GM12878 (cell line): ENCODE data around the gene TRIM28. TPM values are rescaled to one million over a fixed set of nuclear protein-coding genes. Genes with fewer than 3 reads are reported as not detected.

Source experiments
- ATAC-seq: fragments of 200-7000 bp; cut with Tn5 transposase; 3 replicates; pipeline ENCODE4 v1.9.1; 2020; ENCODE audit warnings: mild to moderate bottlenecking, moderate library complexity
- BruUV-seq: library from RNA; stranded (reverse); fragments of 400-500 nt; replicated peaks from 2 replicates; lab custom pipeline; 2021; lab: Mats Ljungman, UMichigan
- CTCF ChIA-PET: fragments of 300-600 bp; sonication (Branson Sonifier 250); formaldehyde crosslinking; extraction: SDS; loops from one replicate; lab custom pipeline; 2021; ENCODE audit warnings: inconsistent platforms; lab: Yijun Ruan, JAX
- POLR2A ChIA-PET: fragments of 350-600 bp; formaldehyde crosslinking; extraction: SDS; loops from one replicate; lab custom pipeline; 2021; ENCODE audit warnings: inconsistent platforms; lab: Charles Lee
- RAD21 ChIA-PET: fragments of 300-600 bp; sonication (Branson Sonifier 250); formaldehyde crosslinking; loops from one replicate; lab custom pipeline; 2023; ENCODE audit warnings: antibody characterized with exemption; ENCODE audit not compliant: unreplicated experiment; lab: Charles Lee
- SMC1A ChIA-PET: fragments of 300-600 bp; sonication (Branson Sonifier 250); formaldehyde crosslinking; loops from one replicate; lab custom pipeline; 2023; ENCODE audit not compliant: unreplicated experiment, uncharacterized antibody; lab: Charles Lee
- DNase-seq: peaks from one replicate; pipeline ENCODE4 v3.0.0-alpha.2; 2011; ENCODE audit warnings: low read depth, low spot score
- FAIRE-seq: peaks from 3 replicates; lab custom pipeline; 2011; peaks lifted over from hg19 to GRCh38; lab: Jason Lieb, UNC
- H2AFZ ChIP-seq: 2 replicates; pipeline ENCODE4 v1.6.0; 2011; ENCODE audit warnings: low read depth, low read length, control low read depth; ENCODE audit not compliant: control insufficient read depth
- H3K27ac ChIP-seq: 2 replicates; pipeline ENCODE4 v1.5.1; 2011; ENCODE audit warnings: control low read depth; ENCODE audit not compliant: control insufficient read depth, insufficient read depth
- H3K27me3 ChIP-seq, 2 experiments: replicated peaks in 1 of 2; 2 replicates each; pipeline versions ENCODE4 v1.6.0 to v1.6.1; 2011; ENCODE audit warnings: low read length in 1 of 2; ENCODE audit not compliant: control insufficient read depth in 2 of 2, insufficient read depth in 2 of 2
- H3K36me3 ChIP-seq, 2 experiments: 2 replicates each; pipeline ENCODE4 v1.5.1; 2011; ENCODE audit warnings: low read length in 1 of 2; ENCODE audit not compliant: control insufficient read depth in 2 of 2, insufficient read depth in 2 of 2
- H3K4me1 ChIP-seq: 2 replicates; pipeline ENCODE4 v1.6.1; 2011; ENCODE audit warnings: mild to moderate bottlenecking, low read length, moderate library complexity, mixed read lengths; ENCODE audit not compliant: control insufficient read depth, insufficient read depth
- H3K4me2 ChIP-seq: 2 replicates; pipeline ENCODE4 v1.6.0; 2011; ENCODE audit warnings: control low read depth; ENCODE audit not compliant: control insufficient read depth, insufficient read depth
- H3K4me3 ChIP-seq: fragments of 200-600 bp; sonication (generic); 2 replicates; pipeline ENCODE4 v1.5.1; 2016
- H3K79me2 ChIP-seq: 2 replicates; pipeline ENCODE4 v1.6.0; 2011; ENCODE audit warnings: low read length; ENCODE audit not compliant: control insufficient read depth, insufficient read depth
- H3K9ac ChIP-seq: 2 replicates; pipeline ENCODE4 v1.8.0; 2011; ENCODE audit warnings: low read length, control low read depth, mixed read lengths; ENCODE audit not compliant: control insufficient read depth, insufficient read depth
- H3K9me3 ChIP-seq: replicated peaks from 3 replicates; pipeline ENCODE4 v1.5.1; 2011; ENCODE audit warnings: mild to moderate bottlenecking, low read length; ENCODE audit not compliant: control insufficient read depth, insufficient read depth
- H4K20me1 ChIP-seq: 2 replicates; pipeline ENCODE4 v1.6.0; 2011; ENCODE audit not compliant: control insufficient read depth, insufficient read depth
- EP300 ChIP-seq, 2 experiments: fragments of 150-350 bp in 1 of 2; IDR thresholded peaks; 2 replicates each; pipeline ENCODE4 v1.6.1; 2011 to 2012; ENCODE audit warnings: low read depth in 2 of 2, low read length in 2 of 2, borderline replicate concordance in 1 of 2, improper control_type of control experiment in 1 of 2, inconsistent platforms in 1 of 2; ENCODE audit not compliant: control insufficient read depth in 1 of 2
- HCFC1 ChIP-seq: fragments of 150-350 bp; IDR thresholded peaks from 2 replicates; pipeline ENCODE4 v1.6.1; 2014; ENCODE audit warnings: low read length
- HDAC6 ChIP-seq: fragments of 200-600 bp; sonication (generic); IDR thresholded peaks from one replicate; pipeline ENCODE4 v1.8.0; 2017; ENCODE audit warnings: antibody characterized with exemption; ENCODE audit not compliant: unreplicated experiment
- NR2C1 ChIP-seq: fragments of 450-650 bp; IDR thresholded peaks from 2 replicates; pipeline ENCODE4 v1.6.1; 2017; ENCODE audit warnings: antibody characterized with exemption, mild to moderate bottlenecking, moderate library complexity
- NR2F1 ChIP-seq: fragments of 450-650 bp; conservative IDR thresholded peaks from 2 replicates; pipeline ENCODE4 v1.6.1; 2017; ENCODE audit warnings: mild to moderate bottlenecking
- RUNX3 ChIP-seq: IDR thresholded peaks from 2 replicates; pipeline ENCODE4 v1.6.1; 2012; ENCODE audit warnings: low read length, inconsistent platforms
- WGBS: methylation state at CpG from one replicate; pipeline ENCODE4 v1.1.6; 2016; ENCODE audit warnings: low lambda C conversion rate; ENCODE audit not compliant: insufficient replicate concordance, insufficient coverage; ENCODE audit errors: missing lambda C conversion rate; 5-methylcytosine and 5-hydroxymethylcytosine counted together
- in situ Hi-C: fragments of 300-500 bp; cut with MboI; formaldehyde crosslinking; loops from 9 replicates; pipeline ENCODE4 v1.14.3; 2018; ENCODE audit warnings: mixed read lengths
- intact Hi-C: fragments of 100-400 bp; cut with micrococcal nuclease; formaldehyde crosslinking; loops from one replicate; pipeline ENCODE4 v1.14.2; 2022; ENCODE audit not compliant: unreplicated experiment
- polyA plus RNA-seq, 11 experiments: library from polyadenylated mRNA; depleted of rRNA in 4 of 11; unstranded in 6 of 11; stranded (reverse) in 5 of 11; fragments of >200 nt; fragmentation: Nextera tagmentation in 4 of 11; fragmentation: Illumina TruSeq in 1 of 11; extraction: Ambion mirVana in 4 of 11; extraction: Trizol in 1 of 11; gene quantifications; 1 replicate in 1 of 11; 2 replicates in 10 of 11; pipeline versions ENCODE4 v1.2.1 to v1.2.3, GENCODE V29; 2011 to 2016; ENCODE audit warnings: inconsistent platforms in 2 of 11, missing spikeins in 2 of 11, low read depth in 1 of 11
- total RNA-seq, 4 experiments: library from RNA; depleted of rRNA in 3 of 4; stranded (reverse); fragments of >200 nt in 3 of 4; fragmentation: Illumina TruSeq in 1 of 4; extraction: Trizol in 1 of 4; gene quantifications; 2 replicates each; pipeline versions ENCODE4 v1.2.1 to v1.2.3, GENCODE V29; 2013 to 2021
- TF ChIP-seq, protein P1 (sequence below): fragments of 450-650 bp; IDR thresholded peaks from 2 replicates; pipeline ENCODE4 v1.6.1; 2017; ENCODE audit warnings: borderline replicate concordance
- TF ChIP-seq, protein P2 (sequence below): IDR thresholded peaks from 2 replicates; pipeline ENCODE4 v1.6.1; 2012; ENCODE audit warnings: low read depth, low read length, improper control_type of control experiment

TRIM28 gene
- total and polyA plus RNA-seq, 10 of the 15 experiments (the other 5 are each of a cell fraction or from before 2014, with no cell fraction given): 5.0 to 650 (median 296) TPM

DNA sequence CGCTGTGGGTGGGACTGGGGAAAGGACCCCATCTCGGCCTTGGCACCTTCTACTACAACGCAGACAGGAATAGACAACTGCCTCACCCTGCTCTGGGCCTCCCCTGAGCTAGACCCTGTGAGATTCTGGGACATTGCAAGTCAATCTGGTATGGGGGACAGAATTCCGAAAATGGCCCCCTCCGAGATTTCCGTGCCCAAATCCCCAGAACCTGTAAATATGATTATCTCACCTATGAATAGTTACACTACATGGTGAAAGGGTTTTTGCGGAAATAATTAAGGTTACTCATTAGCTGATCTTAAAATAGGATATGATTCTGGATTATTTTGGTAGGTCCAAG is 23.6 kb upstream of the TRIM28 start:
- H3K27ac ChIP-seq: peak overlapping the region; percentile 88
- 3% methylated on average over 7 of the region's 7 CpGs for WGBS

DNA sequence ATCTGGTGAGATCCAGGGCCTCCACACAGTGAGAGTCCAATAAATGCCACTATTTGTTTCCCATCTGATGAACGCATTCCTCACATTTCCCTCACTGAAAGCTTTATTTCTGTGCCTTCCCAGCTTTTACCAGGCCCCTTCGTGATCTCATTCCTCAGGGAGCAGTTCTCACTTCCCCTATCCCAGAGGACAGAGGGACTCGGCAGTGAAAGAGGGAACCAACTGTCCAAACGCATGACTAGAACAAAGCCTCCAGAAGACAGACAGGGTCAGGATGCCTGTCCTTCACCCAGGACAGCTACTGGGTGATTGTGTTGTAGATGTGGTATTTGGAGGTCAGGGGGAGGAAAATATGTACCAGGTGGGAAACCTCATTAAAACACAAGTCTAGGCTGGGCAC is 22.2 kb upstream of the TRIM28 start:
- H3K9me3 ChIP-seq: no peaks in the 10 kb centered on the region
- intact Hi-C loops: no loop called here
- ChIA-PET POLR2A (interaction anchor here (0.6 to 3.0 kb wide), 9 partner anchors 22 to 215 kb away, joined by 3 to 24 read pairs (median 4); partner anchors contain the start of gene TRIM28), SMC1A (interaction anchor here (0.6 to 3.6 kb wide), 9 partner anchors 11 to 335 kb away, joined by 3 to 43 read pairs (median 7); partner anchors contain the start of genes MZF1, TRIM28 and UBE2M), RAD21 (interaction anchor here (0.9 to 4.0 kb wide), 6 partner anchors 23 to 194 kb away, joined by 3 to 50 read pairs (median 14); partner anchors contain the start of genes CHMP2A, TRIM28 and ZSCAN22), CTCF (interaction anchor here (0.8 to 4.2 kb wide), 7 partner anchors 23 to 293 kb away, joined by 3 to 67 read pairs (median 21); partner anchors contain the start of genes CHMP2A, TRIM28 and ZNF544)
- no peak overlapping the region for H3K4me2 ChIP-seq
- FAIRE-seq (no peak), ATAC-seq (no peak), DNase-seq (no peak)
- H3K27ac ChIP-seq: no peak overlapping the region
- no peak overlapping the region for H3K9ac ChIP-seq
- no peaks in the 10 kb centered on the region for H3K27me3 ChIP-seq
- in situ Hi-C loops: no loop called here
- peaks cover 11% of the 10 kb centered on the region for H3K4me1 ChIP-seq
- TF ChIP-seq RUNX3 (no peak), EP300 (IDR thresholded peaks at IDR 0.05; ENCODE audit: borderline replicate concordance in 1 of 2, control insufficient read depth in 1 of 2, low read depth in 2 of 2, low read length in 2 of 2) (no peak), NR2C1 (no peak), NR2F1 (no peak)
- TF ChIP-seq, protein P1, sequence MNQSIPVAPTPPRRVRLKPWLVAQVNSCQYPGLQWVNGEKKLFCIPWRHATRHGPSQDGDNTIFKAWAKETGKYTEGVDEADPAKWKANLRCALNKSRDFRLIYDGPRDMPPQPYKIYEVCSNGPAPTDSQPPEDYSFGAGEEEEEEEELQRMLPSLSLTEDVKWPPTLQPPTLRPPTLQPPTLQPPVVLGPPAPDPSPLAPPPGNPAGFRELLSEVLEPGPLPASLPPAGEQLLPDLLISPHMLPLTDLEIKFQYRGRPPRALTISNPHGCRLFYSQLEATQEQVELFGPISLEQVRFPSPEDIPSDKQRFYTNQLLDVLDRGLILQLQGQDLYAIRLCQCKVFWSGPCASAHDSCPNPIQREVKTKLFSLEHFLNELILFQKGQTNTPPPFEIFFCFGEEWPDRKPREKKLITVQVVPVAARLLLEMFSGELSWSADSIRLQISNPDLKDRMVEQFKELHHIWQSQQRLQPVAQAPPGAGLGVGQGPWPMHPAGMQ: no peak
- no peaks in the 10 kb centered on the region for H4K20me1 ChIP-seq
- peaks cover 0 to 2% of the 10 kb centered on the region in 2 experiments; a peak in 2 of 4 replicates for H3K36me3 ChIP-seq
- H2AFZ ChIP-seq: no peak overlapping the region
- H3K4me3 ChIP-seq: no peak overlapping the region
- H3K79me2 ChIP-seq: peaks cover 23% of the 10 kb centered on the region
- BruUV-seq: no TSS peak
- WGBS: 63% methylated on average over 4 of the region's 4 CpGs

More for the DNA sequence above, 23.6 kb upstream of the TRIM28 start:
- Histone ChIP-seq H4K20me1 (no peaks in the 10 kb centered on the region), H3K9ac (peak overlapping the region; percentile 90), H3K79me2 (peaks cover 30% of the 10 kb centered on the region), H3K9me3 (no peaks in the 10 kb centered on the region), H3K4me3 (peak overlapping the region; percentile 89), H3K27me3 (no peaks in the 10 kb centered on the region), H3K4me1 (peaks cover 19% of the 10 kb centered on the region), H3K36me3 (peaks cover 0 to 8% of the 10 kb centered on the region in 2 experiments; a peak in 3 of 4 replicates), H2AFZ (peak overlapping the region; percentile 95), H3K4me2 (peak overlapping the region; percentile 61)
- FAIRE-seq (no peak), ATAC-seq (no peak), DNase-seq (no peak)
- intact Hi-C loops (no loop called here), in situ Hi-C loops (no loop called here)
- BruUV-seq: TSS peak; percentile 90
- TF ChIP-seq HCFC1: no peak
- TF ChIP-seq, protein P2, sequence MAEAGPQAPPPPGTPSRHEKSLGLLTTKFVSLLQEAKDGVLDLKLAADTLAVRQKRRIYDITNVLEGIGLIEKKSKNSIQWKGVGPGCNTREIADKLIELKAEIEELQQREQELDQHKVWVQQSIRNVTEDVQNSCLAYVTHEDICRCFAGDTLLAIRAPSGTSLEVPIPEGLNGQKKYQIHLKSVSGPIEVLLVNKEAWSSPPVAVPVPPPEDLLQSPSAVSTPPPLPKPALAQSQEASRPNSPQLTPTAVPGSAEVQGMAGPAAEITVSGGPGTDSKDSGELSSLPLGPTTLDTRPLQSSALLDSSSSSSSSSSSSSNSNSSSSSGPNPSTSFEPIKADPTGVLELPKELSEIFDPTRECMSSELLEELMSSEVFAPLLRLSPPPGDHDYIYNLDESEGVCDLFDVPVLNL: no peak
- TF ChIP-seq HDAC6: no peak
- ChIA-PET RAD21 (interaction anchor here (0.9 to 4.0 kb wide), 15 partner anchors 18 to 337 kb away, joined by 3 to 50 read pairs (median 5); partner anchors contain the start of genes CHMP2A, TRIM28, ZNF274 and ZNF584), CTCF (interaction anchor here (1.0 to 4.2 kb wide), 25 partner anchors 9 to 774 kb away, joined by 3 to 67 read pairs (median 5); partner anchors contain the start of genes CHMP2A, SLC27A5, TRIM28 and ZNF497), SMC1A (interaction anchor here (0.8 to 3.6 kb wide), 17 partner anchors 12 to 291 kb away, joined by 3 to 43 read pairs (median 4); partner anchors contain the start of genes CHMP2A, MZF1, TRIM28 and UBE2M), POLR2A (interaction anchor here (0.7 to 3.0 kb wide), 10 partner anchors 24 to 518 kb away, joined by 3 to 24 read pairs (median 12); partner anchors contain the start of genes CHMP2A, TRIM28, UBE2M and ZNF606)
